ENCODE measurements around the gene PDSS2.
"Not testable (repeated sequence)": the region's sequence is repeated elsewhere in the genome, so short reads cannot be mapped to it uniquely, and the experiment has no call there.

PDSS2 gene

GRCh38 chr6:107323133-107323785 is 136.1 kb downstream of the PDSS2 start:
- DNase-seq (ENCODE audit: low read depth, low spot score), result no peak

DNA sequence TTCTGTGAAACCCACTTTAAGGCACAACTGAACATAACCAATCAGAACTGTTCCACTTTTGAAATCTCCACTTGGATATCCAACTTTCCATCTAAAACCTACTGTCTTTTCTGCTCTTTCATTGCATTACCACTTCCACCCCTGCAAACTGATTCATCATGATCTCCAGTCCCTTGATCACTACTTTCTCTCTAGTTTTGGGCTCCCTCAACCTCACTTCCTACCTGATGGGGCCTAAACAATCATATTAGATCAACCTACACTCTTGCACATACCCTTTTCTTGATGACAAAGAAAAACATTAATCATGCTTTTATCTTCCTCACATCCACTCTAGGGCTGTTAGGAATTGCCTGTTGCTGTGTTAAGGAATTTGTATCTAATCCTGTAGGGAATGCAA is 137.6 kb downstream of the PDSS2 start:
- DNase-seq (ENCODE audit: low read depth, low spot score), result no peak

- no peak for DNase-seq (ENCODE audit: low read depth, low spot score)
Measured at GRCh38 chr6:107319906-107320530, 139.3 kb downstream of the PDSS2 start.

GRCh38 chr6:107318100-107318736 is 141.1 kb downstream of the PDSS2 start:
- DNase-seq (ENCODE audit: low read depth, low spot score), result no peak

- DNase-seq (ENCODE audit: low read depth, low spot score), result no peak
Measured at GRCh38 chr6:107315114-107315513, 144.2 kb downstream of the PDSS2 start.

- DNase-seq (ENCODE audit: low read depth, low spot score), result no peak
Measured at GRCh38 chr6:107314531-107314939, 144.8 kb downstream of the PDSS2 start.

- no peak for DNase-seq (ENCODE audit: low read depth, low spot score)
Measured at GRCh38 chr6:107313776-107314175, 145.6 kb downstream of the PDSS2 start.

- no peak for DNase-seq (ENCODE audit: low read depth, low spot score)
Measured at GRCh38 chr6:107310362-107310761, 149.0 kb downstream of the PDSS2 start.

GRCh38 chr6:107308677-107309076 is 150.7 kb downstream of the PDSS2 start:
- DNase-seq (ENCODE audit: low read depth, low spot score), result no peak

GRCh38 chr6:107305994-107306393 is 153.4 kb downstream of the PDSS2 start:
- not testable (repeated sequence) for DNase-seq (ENCODE audit: low read depth, low spot score)

DNA sequence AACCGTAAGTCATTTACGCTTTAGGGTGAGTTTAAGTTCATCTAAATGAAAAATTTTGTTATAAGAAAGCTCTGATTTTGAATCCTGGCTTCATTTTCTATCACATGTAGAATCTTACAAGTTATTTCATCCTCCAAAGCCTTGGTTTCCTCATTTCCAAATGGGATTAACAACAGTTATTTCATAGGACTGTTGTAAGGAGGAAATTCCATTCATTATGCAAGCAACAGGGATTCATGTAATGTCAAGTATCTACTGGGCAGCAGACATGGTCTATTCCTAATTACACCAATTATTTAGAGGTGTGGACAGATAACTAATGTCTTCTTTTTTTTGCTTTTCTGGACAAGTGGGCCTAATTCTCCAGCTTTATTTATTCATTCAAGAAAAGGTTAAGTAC is 154.0 kb downstream of the PDSS2 start:
- DNase-seq (ENCODE audit: low read depth, low spot score), result no peak

- no peak for DNase-seq (ENCODE audit: low read depth, low spot score)
Measured at GRCh38 chr6:107304421-107305025, 154.8 kb downstream of the PDSS2 start.

DNA sequence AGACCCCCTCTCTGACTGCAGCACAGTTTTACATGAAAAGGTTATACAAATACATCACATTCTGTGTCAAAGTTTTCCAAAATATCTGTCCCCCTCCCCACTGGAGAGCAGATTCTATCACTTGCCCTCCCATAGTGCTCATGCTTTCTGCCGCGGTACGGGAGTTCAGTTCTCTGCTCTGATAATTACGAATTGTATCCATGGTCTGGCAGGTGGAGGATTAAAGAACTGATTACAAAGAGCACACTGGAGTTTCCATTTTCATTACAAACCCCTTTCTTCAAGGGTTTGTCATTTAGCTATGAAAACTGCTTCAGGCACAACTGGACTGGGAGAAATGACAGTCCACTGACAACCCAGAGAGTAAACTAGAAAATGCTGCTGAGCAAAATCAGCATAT is 166.0 kb downstream of the PDSS2 start:
- no peak for DNase-seq (ENCODE audit: low read depth, low spot score)

- DNase-seq (ENCODE audit: low read depth, low spot score), result no peak
Measured at GRCh38 chr6:107292715-107293271, 166.6 kb downstream of the PDSS2 start.

GRCh38 chr6:107290491-107290890 is 168.9 kb downstream of the PDSS2 start:
- DNase-seq (ENCODE audit: low read depth, low spot score), result no peak

DNA sequence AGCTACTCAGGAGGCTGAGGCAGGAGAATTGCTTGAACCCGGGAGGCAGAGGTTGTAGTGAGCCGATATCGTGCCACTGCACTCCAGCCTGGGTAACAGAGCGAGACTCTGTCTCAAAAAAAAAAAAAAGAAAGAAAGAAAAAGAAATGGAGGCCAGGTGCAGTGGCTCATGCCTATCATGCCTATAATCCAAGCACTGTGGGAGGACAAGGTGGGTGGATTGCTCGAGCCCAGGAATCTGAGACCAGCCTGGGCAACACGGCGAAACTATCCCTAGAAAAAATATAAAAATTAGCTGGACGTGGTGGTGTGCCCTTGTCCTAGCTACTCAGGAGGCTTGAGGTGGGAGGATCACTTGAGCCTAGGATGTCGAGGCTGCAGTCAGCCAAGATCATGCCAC is 170.1 kb downstream of the PDSS2 start:
- not testable (repeated sequence) for DNase-seq (ENCODE audit: low read depth, low spot score)

GRCh38 chr6:107285683-107286082 is 173.7 kb downstream of the PDSS2 start:
- DNase-seq (ENCODE audit: low read depth, low spot score), result not testable (repeated sequence)

DNA sequence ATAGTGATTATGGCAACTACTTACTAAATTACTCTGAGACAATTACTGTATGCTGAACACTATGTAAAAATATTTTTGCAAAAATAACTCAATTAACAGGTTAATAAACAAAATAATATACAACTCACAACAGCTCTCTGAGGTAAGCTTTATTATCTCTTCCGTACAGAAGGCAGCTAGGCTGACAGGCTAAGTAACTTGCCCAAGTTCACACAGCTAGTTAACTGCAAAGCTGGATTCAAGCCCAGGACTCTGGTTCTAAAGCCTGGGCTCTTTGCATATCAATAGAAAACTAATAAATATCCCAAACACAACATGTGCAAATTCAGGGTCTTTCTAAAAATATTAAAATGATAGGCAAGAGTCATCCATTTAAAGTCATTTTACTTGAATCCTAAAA is 174.6 kb downstream of the PDSS2 start:
- no peak for DNase-seq (ENCODE audit: low read depth, low spot score)

- DNase-seq (ENCODE audit: low read depth, low spot score), result no peak
Measured at GRCh38 chr6:107280791-107281190, 178.6 kb downstream of the PDSS2 start.

DNA sequence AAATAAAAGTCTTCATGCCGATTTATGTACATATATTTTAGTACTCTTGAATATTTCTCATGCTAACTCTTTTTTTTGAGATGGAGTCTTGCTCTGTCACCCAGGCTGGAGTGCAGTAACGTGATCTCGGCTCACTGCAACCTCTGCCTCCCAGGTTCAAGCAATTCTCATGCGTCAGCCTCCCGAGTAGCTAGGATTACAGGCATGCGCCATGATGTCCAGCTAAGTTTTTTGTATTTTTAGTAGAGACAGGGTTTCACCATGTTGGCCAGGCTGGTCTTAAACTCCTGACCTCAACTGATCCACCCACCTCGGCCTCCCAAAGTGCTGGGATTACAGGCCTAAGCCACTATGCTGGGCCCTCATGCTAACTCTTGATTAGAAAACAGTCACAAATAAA is 179.4 kb downstream of the PDSS2 start:
- not testable (repeated sequence) for DNase-seq (ENCODE audit: low read depth, low spot score)

DNA sequence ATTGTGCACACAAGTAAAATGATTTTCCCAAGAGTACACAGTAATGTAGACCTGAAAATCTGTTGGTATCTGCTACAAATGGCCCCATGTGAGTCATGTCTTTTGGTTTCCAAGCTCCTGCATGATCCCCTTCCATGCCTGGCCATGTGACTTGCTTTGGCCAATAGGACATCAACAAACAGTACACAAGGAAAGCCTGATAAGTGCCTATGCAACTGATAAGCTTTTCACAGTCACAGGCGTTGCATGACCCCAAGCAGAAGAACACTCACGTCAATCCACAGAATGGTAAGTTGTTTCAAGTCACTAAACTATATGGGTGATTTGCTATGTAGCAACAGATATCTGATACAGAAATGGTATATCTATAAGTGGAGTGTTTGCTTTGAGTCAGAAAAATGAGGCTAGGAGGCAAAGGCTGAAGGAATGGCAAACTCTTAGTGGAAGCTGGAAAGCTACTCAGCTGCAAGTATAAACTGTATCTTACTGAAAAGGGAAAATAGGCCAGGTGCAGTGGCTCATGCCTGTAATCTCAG is 184.0 kb downstream of the PDSS2 start:
- no peak for DNase-seq (ENCODE audit: low read depth, low spot score)

- no peak for DNase-seq (ENCODE audit: low read depth, low spot score)
Measured at GRCh38 chr6:107274288-107274687, 185.1 kb downstream of the PDSS2 start.

All from activated CD4-positive, CD25-positive, alpha-beta regulatory T cell treated with anti-CD3 and anti-CD28 coated beads, Interleukin-2, amount 50 U/mL, for 16 hours (primary cell).